D341Med (cell line): ENCODE measurements around the gene MAGI1.

Source experiments
- DNase-seq: peaks from one replicate; pipeline ENCODE4 v3.0.0; 2012; ENCODE audit warnings: low spot score

The MAGI1 gene

DNA sequence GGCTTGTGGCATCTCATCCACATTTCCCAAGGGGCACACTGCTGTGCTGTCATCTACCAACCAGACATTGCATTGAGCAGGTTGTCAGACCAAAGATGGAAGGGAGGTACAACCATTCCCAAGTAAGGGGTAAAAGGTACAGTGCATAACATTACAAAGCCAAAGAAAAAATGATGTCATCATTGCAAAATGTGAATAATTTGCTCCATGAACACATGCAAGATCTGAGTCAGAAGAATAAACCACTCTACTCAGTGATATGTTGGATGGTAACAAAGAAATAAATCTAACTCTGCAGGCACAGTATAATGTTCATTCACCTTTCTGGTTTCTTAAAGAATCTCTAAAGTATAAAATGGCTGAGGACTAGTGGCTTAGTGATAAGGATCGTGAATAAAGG is 202.7 kb downstream of the MAGI1 start:
- no peak for DNase-seq

DNA sequence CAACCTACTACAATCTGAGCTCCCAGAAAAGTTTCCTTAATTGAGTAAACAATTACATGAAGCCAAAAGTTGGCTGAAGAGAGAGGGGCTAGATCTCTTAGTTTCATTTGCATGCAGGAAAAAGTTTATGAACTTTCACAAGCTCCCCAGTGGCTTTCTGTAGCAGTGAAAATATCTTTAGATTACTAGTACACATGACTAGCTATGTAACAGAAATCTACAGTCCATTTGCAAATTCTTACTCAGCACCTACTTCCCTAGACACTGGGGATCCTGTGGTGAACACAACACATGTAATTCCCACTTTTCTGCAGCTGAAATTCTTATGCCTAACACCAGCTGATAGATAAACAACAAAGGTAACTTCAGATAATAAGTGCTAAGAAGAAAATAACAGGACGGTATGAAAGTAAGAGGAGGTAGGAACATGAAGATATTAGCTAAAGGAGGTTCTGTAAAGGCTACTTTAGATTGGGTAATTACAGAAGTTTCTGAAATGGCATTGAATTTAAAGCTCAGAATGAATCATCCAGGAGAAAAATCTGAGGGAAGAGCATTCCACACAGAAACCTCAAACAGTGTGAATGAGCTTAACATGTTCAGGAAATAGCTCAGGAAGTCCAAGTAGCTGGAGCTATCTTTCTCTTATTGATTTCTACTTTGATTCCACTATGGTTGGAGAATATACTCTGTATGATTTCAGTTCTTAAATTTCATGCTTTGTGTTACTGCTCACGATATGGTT is 204.8 kb downstream of the MAGI1 start:
- no peak for DNase-seq

DNA sequence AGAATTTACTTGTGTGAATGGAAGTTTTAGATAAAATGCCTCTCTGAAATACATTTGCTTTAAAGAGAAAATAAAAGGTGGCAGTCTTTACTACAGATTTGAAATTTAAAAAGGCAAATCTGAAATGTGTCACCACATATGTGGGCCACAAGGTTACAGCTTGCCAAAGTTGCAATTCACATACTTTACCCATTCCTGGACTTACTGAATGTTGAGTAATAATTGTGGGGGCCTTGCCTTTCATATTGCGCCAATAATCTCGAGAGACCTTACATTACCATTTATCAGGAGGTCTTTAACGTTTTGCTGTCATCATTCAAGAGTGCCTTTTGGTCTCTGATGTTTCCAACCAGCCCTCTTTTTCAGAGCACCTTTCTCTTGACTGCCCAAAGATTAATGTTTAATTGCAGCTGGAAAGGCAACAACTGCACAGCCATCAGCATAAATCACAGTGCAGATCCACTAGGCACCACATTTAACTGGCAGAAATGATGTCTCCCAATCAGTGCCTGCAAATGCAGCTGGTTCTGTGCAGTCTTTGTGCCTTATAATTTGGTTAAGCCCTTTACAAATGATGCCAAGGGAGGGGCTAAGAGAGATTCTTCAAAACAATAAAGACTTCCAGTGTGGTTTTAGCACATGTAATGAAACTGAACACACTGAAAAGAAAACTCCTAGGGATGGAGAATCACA is 206.8 kb downstream of the MAGI1 start:
- DNase-seq: no peak

- no peak for DNase-seq
These were observed 207.6 kb downstream of the MAGI1 start for GRCh38 chr3:65830948-65831732.

DNA sequence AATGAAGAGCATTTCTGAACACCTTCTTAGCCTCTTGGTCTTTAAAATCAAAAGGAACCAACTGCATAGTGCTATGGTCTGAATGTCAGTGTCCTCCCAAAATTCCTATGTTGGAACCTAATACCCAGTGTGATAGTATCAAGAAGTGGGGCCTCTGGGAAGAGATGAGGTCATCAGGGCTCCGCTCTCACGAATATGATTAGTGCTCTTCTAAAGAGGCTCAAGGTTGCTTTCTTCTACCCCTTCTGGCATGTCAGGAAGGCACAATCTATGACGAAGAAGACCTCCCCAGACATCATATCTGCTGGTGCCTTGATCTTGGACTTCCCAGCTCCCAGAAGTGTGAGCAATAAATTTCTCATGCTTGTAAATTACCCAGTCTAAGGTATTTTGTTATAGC is 209.5 kb downstream of the MAGI1 start:
- DNase-seq: no peak

DNA sequence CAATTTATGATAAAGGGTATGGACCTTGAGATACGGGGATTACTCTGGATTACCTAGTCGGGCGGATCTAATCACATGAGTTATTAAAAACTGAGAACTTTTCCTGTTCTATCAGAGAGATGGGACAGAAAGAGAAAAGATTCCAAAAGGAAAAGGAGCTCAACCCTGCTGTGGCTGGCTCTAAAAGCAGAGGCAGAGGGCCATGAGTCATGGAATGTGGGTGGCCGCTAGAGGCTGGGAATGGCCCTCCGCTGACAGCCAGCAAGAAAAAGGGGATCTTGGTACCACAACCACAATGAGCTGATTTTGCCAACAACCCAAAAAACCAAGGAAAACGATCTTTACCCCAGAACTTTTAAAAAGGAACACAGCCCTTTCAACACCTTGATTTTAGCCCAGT is 210.0 kb downstream of the MAGI1 start:
- DNase-seq: no peak

- DNase-seq: no peak
These were observed 211.6 kb downstream of the MAGI1 start for GRCh38 chr3:65827076-65827475.

GRCh38 chr3:65824166-65824565 is 214.6 kb downstream of the MAGI1 start:
- DNase-seq: no peak

DNA sequence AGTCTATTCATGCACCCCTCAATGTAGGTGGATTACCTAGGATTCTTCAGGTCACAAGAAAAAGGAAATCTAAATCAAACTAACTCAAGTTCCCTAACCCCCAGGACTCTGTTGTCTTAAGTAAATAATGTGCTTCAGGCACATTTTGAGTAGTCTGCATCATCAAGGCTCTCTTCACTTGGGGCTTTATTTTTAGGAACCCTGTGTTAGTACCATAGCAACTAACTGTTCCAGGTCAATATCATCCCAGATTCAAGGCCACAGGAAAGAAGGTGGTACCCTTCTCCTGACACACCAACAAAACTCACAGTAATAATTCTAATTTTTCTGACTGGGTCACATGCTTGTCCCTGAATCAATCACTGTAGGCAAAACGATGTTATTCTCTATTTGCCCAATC is 218.1 kb downstream of the MAGI1 start:
- no peak for DNase-seq

- DNase-seq: no peak
These were observed 218.8 kb downstream of the MAGI1 start for GRCh38 chr3:65819896-65820295.

GRCh38 chr3:65817553-65818126 is 221.1 kb downstream of the MAGI1 start:
- DNase-seq: no peak

DNA sequence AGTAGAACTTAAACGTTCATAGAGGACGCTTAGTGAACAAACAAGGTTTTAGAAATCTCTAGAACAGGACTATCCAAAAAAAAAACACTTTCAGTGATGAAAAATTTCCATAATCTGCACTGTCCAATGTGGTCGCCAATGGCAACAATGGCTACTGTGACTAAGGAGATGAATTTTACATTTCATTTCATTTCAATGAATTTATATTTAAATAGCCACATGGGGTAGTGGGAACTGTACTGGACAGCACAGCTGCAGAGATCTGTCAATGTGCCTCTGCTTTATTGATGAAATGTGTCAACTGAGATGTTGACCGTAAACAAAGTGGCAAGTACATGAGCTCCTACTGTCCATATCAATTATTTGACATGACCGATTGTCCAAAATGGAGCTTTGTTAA is 222.5 kb downstream of the MAGI1 start:
- no peak for DNase-seq

- no peak for DNase-seq
These were observed 223.7 kb downstream of the MAGI1 start for GRCh38 chr3:65814845-65815578.

DNA sequence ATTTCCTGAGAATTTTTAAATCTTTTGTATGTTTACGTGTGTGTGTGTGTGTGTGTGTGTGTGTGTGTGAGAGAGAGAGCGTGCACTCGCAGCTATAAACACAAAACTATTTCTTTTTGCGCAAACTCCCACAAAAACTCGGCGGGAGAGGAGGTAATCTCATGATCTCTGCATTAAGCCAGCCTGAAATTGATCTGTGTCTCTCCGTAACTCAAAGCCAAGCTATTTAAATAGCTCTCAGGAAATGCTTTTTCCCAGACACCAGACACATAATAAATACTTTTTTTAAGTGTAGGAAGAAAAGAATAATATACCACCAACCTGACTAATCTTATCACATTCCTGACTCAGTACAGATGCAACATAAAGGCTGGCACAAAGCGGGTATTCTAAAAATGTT is 226.8 kb downstream of the MAGI1 start:
- DNase-seq: no peak

DNA sequence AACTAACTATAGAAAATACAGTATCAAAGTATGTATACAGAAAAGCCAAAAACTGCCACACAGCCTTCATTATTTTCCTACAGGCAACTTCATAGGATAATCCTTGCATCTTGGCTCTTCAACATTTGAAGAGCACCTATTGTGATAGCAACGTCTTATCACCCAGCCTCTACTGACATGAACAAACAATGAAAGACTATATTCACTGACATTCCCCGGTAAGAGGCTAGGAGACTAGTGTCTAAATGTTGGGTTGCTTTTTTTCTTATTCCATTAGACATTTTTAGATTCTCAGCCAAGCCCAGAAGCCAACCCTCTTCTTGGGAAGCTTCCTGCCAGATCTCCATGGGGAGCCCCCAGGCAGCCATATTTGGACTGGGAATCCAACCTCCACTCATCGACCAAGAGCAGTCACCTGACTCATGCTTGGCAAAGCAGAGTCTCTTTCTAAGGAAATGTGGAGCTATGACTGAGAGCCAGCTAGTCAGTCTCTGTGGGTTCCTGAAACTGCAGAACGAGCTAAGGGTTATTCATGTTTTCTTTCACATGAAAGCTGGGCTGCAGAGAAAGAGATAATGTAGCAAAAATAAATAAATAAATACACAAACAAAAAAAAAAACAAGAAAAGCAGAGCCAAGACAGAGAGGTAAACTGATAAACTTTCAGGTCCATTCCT is 227.5 kb downstream of the MAGI1 start:
- no peak for DNase-seq

GRCh38 chr3:65810302-65810701 is 228.4 kb downstream of the MAGI1 start:
- no peak for DNase-seq

GRCh38 chr3:65809641-65810150 is 229.0 kb downstream of the MAGI1 start:
- DNase-seq: no peak

GRCh38 chr3:65808824-65809223 is 229.9 kb downstream of the MAGI1 start:
- no peak for DNase-seq

DNA sequence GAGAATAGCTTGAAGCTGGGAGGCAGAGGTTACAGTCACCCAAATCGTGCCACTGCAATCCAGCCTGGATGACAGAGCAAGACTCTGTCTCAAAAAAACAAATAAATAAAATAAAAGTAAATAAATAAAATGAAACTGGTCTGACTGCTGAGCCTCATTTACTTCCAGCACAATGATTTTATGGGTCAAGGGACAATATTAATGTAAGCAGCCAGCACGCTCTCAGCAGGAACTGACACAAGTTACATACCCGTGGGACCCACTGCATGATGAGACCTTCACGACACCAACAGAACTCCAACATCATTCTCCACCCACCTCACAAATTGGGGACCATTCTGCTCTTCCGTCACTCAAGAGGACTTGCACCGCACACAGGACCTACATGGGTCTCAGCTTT is 230.3 kb downstream of the MAGI1 start:
- no peak for DNase-seq

DNA sequence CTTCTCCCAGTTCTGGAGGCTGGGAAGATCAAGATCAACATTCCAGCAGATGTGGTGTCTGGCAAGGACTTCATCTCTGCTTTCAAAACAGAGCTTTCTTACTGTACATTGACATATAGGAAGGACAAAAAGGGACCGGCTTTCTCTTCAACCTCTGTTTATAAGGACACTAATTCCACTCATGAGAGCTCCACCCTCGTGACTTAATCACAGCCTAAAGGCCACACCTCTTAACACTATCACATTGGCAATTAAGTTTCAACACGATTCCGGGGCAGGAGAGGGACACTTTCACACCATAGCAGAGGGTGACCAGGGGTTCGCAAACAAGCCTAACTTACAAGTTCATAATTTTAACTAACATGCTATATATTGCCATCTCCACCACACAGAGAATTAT is 231.5 kb downstream of the MAGI1 start:
- DNase-seq: no peak

GRCh38 chr3:65806600-65806999 is 232.1 kb downstream of the MAGI1 start:
- DNase-seq: no peak
